Measurements from ENCODE around the gene TMEM106B. TPM values are rescaled to one million over a fixed set of nuclear protein-coding genes. Genes with fewer than 3 reads are reported as not detected.

The TMEM106B gene
- total and polyA plus RNA-seq, 2 experiments from 2014 or later, result 20.1 to 42.8 TPM

DNA sequence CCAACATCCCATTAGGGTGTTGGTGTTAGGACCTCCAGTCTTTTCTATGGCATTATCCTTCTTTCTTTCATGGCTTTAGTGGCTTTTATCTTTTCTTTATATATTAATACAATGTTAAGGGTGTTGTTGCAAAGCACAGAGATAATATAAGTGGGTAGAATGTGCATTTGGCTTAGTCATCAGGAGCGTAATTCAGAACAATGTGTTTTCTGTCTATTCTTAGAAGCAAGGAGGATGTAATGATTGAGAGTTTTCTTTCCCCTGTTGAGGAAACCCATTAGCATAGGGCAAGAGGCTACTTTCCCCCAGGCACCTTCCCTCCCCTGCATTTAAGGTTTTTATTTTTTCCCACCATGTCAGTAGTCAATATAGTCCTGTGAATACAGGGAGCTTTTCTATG is 79.7 kb downstream of the TMEM106B start:
- ATAC-seq, result no peak
- H3K36me3 Mint-ChIP-seq (ENCODE audit: low read depth), result peaks cover 33% of the 10 kb centered on the region; the same call in 2 of the 3 replicates
- Histone ChIP-seq H3F3A (replicated peaks; ENCODE audit: low read depth) (no peaks in the 10 kb centered on the region), H2AFZ (no peak overlapping the region), H3K9me2 (ENCODE audit: insufficient read depth) (no peaks in the 10 kb centered on the region; the same call in 1 of the 2 replicates), H3K79me2 (replicated peaks; ENCODE audit: insufficient read depth) (no peaks in the 10 kb centered on the region), H4K20me1 (replicated peaks; ENCODE audit: insufficient read depth) (no peaks in the 10 kb centered on the region), H3K27ac (ENCODE audit: low read depth) (no peak overlapping the region), H3K36me3 (ENCODE audit: insufficient read depth) (peaks cover 14% of the 10 kb centered on the region), H3K27me3 (ENCODE audit: insufficient read depth) (no peaks in the 10 kb centered on the region), H3K4me3 (no peak overlapping the region), H3K4me2 (no peak overlapping the region), H3K4me1 (ENCODE audit: insufficient read depth) (no peaks in the 10 kb centered on the region)
- no peak overlapping the region for H3K4me3 Mint-ChIP-seq
- peaks cover 40% of the 10 kb centered on the region for H3K9me3 Mint-ChIP-seq
- TF ChIP-seq, protein P1, sequence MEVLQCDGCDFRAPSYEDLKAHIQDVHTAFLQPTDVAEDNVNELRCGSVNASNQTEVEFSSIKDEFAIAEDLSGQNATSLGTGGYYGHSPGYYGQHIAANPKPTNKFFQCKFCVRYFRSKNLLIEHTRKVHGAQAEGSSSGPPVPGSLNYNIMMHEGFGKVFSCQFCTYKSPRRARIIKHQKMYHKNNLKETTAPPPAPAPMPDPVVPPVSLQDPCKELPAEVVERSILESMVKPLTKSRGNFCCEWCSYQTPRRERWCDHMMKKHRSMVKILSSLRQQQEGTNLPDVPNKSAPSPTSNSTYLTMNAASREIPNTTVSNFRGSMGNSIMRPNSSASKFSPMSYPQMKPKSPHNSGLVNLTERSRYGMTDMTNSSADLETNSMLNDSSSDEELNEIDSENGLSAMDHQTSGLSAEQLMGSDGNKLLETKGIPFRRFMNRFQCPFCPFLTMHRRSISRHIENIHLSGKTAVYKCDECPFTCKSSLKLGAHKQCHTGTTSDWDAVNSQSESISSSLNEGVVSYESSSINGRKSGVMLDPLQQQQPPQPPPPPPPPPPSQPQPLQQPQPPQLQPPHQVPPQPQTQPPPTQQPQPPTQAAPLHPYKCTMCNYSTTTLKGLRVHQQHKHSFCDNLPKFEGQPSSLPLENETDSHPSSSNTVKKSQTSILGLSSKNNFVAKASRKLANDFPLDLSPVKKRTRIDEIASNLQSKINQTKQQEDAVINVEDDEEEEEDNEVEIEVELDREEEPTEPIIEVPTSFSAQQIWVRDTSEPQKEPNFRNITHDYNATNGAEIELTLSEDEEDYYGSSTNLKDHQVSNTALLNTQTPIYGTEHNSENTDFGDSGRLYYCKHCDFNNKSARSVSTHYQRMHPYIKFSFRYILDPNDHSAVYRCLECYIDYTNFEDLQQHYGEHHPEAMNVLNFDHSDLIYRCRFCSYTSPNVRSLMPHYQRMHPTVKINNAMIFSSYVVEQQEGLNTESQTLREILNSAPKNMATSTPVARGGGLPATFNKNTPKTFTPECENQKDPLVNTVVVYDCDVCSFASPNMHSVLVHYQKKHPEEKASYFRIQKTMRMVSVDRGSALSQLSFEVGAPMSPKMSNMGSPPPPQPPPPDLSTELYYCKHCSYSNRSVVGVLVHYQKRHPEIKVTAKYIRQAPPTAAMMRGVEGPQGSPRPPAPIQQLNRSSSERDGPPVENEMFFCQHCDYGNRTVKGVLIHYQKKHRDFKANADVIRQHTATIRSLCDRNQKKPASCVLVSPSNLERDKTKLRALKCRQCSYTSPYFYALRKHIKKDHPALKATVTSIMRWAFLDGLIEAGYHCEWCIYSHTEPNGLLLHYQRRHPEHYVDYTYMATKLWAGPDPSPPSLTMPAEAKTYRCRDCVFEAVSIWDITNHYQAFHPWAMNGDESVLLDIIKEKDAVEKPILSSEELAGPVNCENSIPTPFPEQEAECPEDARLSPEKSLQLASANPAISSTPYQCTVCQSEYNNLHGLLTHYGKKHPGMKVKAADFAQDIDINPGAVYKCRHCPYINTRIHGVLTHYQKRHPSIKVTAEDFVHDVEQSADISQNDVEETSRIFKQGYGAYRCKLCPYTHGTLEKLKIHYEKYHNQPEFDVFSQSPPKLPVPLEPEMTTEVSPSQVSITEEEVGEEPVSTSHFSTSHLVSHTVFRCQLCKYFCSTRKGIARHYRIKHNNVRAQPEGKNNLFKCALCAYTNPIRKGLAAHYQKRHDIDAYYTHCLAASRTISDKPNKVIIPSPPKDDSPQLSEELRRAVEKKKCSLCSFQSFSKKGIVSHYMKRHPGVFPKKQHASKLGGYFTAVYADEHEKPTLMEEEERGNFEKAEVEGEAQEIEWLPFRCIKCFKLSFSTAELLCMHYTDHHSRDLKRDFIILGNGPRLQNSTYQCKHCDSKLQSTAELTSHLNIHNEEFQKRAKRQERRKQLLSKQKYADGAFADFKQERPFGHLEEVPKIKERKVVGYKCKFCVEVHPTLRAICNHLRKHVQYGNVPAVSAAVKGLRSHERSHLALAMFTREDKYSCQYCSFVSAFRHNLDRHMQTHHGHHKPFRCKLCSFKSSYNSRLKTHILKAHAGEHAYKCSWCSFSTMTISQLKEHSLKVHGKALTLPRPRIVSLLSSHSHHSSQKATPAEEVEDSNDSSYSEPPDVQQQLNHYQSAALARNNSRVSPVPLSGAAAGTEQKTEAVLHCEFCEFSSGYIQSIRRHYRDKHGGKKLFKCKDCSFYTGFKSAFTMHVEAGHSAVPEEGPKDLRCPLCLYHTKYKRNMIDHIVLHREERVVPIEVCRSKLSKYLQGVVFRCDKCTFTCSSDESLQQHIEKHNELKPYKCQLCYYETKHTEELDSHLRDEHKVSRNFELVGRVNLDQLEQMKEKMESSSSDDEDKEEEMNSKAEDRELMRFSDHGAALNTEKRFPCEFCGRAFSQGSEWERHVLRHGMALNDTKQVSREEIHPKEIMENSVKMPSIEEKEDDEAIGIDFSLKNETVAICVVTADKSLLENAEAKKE (CRISPR knock-in tag; IDR thresholded peaks at IDR 0.05), result no peak
- TF ChIP-seq EZH2 (IDR thresholded peaks at IDR 0.05; ENCODE audit: low read depth, unreplicated experiment), result no peak
- TF ChIP-seq, protein P2, sequence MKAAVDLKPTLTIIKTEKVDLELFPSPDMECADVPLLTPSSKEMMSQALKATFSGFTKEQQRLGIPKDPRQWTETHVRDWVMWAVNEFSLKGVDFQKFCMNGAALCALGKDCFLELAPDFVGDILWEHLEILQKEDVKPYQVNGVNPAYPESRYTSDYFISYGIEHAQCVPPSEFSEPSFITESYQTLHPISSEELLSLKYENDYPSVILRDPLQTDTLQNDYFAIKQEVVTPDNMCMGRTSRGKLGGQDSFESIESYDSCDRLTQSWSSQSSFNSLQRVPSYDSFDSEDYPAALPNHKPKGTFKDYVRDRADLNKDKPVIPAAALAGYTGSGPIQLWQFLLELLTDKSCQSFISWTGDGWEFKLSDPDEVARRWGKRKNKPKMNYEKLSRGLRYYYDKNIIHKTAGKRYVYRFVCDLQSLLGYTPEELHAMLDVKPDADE (IDR thresholded peaks at IDR 0.05), result no peak
- TF ChIP-seq NANOG (IDR thresholded peaks at IDR 0.05; ENCODE audit: borderline replicate concordance), result no peak
- no peak for TF ChIP-seq ZNF331 (CRISPR knock-in tag; IDR thresholded peaks at IDR 0.05; ENCODE audit: low read depth)
- no peak for TF ChIP-seq ZNF114 (CRISPR knock-in tag; IDR thresholded peaks at IDR 0.05)
- TF ChIP-seq EZH2phosphoT487 (IDR thresholded peaks at IDR 0.05; ENCODE audit: unreplicated experiment), result no peak
- TF ChIP-seq CREB1 (CRISPR knock-in tag; IDR thresholded peaks at IDR 0.05; ENCODE audit: low read depth), result no peak
- no peak for TF ChIP-seq JUNB (IDR thresholded peaks at IDR 0.05; ENCODE audit: unreplicated experiment)
- no peak for TF ChIP-seq POLR2AphosphoS5 (IDR thresholded peaks at IDR 0.05; ENCODE audit: low read depth)
- no peak for TF ChIP-seq STAT1 (IDR thresholded peaks at IDR 0.05; ENCODE audit: unreplicated experiment)
- TF ChIP-seq, protein P3, sequence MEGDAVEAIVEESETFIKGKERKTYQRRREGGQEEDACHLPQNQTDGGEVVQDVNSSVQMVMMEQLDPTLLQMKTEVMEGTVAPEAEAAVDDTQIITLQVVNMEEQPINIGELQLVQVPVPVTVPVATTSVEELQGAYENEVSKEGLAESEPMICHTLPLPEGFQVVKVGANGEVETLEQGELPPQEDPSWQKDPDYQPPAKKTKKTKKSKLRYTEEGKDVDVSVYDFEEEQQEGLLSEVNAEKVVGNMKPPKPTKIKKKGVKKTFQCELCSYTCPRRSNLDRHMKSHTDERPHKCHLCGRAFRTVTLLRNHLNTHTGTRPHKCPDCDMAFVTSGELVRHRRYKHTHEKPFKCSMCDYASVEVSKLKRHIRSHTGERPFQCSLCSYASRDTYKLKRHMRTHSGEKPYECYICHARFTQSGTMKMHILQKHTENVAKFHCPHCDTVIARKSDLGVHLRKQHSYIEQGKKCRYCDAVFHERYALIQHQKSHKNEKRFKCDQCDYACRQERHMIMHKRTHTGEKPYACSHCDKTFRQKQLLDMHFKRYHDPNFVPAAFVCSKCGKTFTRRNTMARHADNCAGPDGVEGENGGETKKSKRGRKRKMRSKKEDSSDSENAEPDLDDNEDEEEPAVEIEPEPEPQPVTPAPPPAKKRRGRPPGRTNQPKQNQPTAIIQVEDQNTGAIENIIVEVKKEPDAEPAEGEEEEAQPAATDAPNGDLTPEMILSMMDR (conservative IDR thresholded peaks at IDR 0.05; ENCODE audit: low read depth in 2 of 2), result no peak
- TF ChIP-seq, protein P4, sequence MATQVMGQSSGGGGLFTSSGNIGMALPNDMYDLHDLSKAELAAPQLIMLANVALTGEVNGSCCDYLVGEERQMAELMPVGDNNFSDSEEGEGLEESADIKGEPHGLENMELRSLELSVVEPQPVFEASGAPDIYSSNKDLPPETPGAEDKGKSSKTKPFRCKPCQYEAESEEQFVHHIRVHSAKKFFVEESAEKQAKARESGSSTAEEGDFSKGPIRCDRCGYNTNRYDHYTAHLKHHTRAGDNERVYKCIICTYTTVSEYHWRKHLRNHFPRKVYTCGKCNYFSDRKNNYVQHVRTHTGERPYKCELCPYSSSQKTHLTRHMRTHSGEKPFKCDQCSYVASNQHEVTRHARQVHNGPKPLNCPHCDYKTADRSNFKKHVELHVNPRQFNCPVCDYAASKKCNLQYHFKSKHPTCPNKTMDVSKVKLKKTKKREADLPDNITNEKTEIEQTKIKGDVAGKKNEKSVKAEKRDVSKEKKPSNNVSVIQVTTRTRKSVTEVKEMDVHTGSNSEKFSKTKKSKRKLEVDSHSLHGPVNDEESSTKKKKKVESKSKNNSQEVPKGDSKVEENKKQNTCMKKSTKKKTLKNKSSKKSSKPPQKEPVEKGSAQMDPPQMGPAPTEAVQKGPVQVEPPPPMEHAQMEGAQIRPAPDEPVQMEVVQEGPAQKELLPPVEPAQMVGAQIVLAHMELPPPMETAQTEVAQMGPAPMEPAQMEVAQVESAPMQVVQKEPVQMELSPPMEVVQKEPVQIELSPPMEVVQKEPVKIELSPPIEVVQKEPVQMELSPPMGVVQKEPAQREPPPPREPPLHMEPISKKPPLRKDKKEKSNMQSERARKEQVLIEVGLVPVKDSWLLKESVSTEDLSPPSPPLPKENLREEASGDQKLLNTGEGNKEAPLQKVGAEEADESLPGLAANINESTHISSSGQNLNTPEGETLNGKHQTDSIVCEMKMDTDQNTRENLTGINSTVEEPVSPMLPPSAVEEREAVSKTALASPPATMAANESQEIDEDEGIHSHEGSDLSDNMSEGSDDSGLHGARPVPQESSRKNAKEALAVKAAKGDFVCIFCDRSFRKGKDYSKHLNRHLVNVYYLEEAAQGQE (IDR thresholded peaks at IDR 0.05; ENCODE audit: unreplicated experiment), result no peak
- no peak for DNase-seq (ENCODE audit: low spot score)
- H3K27ac Mint-ChIP-seq, result no peak overlapping the region
- H3K4me1 Mint-ChIP-seq, result no peaks in the 10 kb centered on the region
- H3K27me3 Mint-ChIP-seq (ENCODE audit: insufficient read depth, low read depth, poor library complexity), result peaks cover 3% of the 10 kb centered on the region

All from GM23338 (cell line).